NCI-H748 (cell line): ENCODE results near the gene TUBGCP5.
"Not testable (repeated sequence)": the region's sequence is repeated elsewhere in the genome, so short reads cannot be mapped to it uniquely, and the experiment has no call there.

ENCODE experiments used
- DNase-seq: peaks from one replicate; lab custom pipeline; 2025; ENCODE audit not compliant: unreplicated experiment; lab: John Stamatoyannopoulos, UW

TUBGCP5 gene

DNA sequence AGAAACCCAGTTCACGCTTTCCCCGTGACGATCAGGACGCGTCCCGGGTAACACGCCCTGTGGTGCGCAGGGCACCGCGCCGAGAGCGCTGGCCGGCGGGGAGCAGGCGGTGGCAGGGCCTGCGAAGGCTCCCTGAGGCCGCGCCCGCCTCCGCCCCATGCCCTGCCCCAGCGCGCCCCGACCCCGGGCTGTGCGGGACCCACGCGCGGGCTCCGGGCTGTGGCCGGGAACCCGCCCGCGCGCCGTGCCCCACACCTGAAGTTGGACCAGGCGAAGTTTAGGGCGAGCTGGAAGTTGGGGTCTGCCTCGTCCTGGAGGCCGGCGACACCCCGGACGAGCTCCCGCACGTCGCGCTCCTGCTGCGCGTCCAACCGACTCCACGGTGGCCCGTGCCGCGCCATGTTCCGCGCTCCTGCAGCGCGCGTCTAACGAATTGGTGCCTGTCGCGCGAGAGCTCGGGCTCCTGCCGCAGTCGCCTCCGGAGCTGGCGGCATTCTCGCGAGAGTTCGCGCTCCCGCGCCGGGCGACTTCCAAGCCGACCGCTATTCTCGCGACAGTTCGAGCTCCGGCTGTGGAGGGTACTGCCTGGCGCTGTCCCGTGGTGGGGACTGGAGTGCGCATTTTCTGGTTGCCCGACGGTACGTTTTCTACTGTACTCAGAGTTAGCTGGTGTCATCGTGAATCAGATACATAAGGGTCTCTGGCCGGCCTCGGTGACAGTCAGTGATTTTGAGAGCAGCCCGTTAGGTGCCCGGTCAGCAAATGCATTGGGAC lies at the start of gene TUBGCP5:
TSS of gene TUBGCP5 (minus strand) at position 427 of the 774 bp plus-strand sequence. CDS start at position 401, 26 bp downstream.
- DNase-seq, result peak; percentile 96

DNA sequence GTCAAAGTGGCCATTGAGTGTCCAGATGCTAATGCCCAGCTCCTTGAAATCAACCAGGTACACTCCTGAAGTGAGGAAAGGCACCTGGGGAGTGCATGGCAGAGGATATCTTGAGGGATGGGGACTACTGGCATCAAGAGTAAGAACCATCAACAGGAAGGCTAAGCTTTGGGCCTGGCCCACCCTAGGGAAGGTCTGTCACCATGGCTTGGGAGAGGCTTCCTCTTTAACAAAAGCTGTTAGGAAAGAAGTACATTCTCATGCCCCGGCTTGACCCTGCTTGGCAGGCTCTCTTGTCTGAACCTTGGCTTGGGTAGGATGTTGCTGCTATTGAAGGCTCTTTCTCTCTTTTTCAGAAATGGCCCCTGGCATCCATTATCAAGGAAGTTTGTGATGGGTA lies 43.7 kb upstream of the TUBGCP5 start:
- no peak for DNase-seq

DNA sequence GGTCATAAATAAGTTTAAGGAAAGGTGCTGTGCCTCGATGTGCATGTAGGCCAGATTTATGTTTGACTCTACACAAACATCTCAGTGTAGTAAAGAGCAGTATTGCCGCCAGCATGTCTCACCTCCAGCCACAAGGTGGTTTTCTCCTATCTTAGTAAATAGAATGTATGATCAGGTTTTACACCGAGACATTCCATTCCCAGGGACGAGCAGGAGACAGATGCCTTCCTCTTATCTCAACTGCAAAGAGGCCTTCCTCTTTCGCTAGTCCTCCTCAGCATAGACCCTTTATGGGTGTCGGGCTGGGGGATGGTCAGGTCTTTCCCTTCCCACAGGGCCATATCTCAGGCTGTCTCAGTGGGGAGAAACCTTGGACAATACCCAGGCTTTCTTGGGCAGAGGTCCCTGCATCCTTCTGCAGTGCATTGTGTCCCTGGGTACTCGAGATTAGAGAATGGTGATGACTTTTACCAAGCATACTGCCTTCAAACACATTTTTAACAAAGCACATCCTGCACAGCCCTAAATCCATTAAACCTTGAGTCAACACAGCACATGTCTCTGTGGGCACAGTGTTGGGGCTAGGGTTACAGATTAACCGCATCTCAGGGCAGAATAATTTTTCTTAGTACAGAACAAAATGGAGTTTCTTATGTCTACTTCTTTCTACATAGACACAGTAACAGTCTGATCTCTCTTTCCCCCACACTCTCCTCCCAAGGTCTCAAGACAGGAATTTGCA lies 42.8 kb upstream of the TUBGCP5 start:
- DNase-seq, result not testable (repeated sequence)

DNA sequence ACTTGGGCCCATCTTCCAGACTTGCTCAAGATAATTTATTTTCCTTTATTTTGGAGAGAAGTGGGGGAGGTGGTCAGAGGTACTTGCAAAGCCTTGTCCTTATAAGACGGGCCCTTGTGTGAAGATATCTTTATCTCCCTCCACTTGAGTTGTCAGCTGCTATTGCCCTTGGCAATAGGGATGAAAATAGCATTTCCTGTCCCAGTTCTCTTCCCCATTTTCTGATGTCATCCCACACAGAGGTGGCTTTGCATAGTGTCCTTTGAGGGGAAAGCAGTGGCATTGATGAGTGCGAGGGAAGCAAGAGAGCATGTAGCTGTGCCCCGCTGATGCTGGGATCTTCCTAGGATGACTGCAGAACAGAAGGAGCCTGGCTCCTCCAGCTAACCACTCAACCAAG lies 41.9 kb upstream of the TUBGCP5 start:
- no peak for DNase-seq

DNA sequence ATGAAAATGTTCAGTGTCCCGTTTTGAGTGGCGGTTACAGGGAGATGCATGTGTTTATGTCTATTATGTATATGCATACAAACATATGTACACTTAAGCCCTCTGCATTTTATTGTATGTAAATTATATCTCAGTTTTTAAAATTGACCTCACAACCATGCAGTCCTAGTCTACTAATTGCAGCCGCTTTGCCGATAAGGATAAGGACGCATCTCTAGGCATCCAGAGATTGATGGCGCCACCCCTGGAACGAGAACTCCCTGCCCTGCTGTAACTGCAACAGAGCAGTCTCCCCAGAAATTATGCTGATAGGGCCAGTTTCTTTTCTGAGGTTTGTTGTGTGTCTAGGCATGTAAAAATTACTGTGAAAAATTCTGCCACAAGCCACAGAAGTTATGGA lies 40.4 kb upstream of the TUBGCP5 start:
- no peak for DNase-seq

DNA sequence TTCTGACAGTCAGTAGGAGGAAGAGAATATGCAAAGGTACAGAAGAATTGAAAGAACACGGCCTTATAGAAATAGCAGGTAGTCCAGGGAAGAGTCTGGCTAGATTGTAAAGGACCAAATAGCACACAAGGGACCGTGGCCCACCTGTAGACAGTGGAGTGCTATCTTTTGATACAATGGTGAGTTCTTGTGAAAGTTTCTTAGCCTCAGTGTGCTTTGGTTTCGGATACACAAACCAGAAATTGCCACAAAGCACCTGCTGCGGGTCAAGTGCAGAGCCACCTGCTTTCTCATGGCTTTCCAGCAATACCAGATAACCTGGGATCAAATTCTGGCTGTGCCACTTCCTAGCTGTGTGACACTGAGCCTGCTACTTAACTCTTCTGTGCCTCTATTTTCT lies 36.6 kb upstream of the TUBGCP5 start:
- no peak for DNase-seq

DNA sequence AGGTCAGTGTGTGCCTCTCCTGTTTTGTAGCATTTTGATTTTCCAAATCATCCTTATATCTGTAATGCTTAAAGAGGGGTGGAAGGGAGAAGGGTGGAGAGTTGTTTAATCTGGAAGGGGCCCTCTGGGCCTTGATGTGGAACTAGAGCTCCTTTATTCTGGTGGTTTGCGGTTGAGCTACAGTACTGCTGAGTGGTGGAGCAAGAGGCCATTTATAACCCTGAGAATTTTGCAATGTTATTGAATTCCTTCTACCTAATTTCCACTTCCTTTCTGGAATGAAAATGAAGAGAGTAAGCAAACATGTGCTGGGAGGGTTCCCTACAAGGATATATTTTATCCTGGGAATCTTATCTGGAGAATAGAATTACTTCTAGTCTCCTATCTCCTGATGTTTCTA lies 35.3 kb upstream of the TUBGCP5 start:
- no peak for DNase-seq

DNA sequence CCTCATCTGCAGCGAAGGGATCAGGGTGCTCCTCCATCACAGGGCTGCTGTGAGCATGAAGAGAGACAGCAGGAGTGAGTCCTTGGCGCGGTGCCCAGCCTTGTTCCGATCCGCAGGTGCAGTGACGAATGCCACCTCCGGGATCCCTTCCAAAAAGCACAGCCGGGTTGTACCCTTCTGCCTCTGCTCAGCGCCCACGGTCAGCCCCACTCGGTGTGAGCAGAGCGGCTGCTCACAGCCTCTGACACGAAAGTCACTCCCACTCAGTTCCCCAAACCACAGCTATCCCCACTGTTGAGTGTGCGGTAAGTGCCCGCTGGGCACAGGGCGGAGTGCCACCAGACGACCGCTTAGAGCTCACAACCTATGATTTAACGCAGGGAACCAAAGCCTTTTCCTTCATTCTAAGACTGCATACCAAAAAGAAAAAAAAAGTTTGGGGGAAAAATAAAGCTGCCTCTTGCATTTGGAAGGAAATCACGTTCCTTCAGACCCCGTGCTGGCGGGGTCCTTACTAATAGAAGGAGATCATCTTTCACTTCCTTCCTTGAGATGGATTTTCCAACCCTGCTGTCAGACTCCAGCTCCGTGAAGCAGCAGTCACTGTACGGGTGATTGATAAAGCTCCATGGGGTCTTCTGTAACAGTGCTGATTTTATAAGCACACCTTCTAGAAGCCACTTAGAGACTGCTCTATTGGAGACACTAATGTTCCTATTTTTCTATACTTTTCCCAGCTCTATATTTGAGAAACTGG lies 34.7 kb upstream of the TUBGCP5 start:
- DNase-seq, result peak; percentile 69

DNA sequence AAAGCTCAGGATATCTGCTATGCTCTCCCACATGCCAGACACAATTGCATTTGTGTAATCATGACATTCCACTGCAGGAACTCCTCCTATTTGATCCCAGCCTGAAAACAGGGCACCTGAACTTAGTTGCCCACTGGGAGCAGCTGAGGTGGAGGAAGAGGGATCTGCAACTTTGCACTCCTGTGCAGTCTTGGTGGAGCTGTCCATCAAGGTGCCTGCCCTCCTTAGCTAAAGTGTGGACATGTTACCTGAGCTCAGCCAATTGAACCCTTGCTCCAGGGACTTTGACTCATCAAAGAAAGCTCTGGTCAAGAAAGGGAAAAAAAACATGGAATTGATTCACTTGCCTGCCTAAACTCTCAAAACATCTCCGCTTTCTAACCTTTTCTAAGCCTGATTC lies 33.3 kb upstream of the TUBGCP5 start:
- no peak for DNase-seq

DNA sequence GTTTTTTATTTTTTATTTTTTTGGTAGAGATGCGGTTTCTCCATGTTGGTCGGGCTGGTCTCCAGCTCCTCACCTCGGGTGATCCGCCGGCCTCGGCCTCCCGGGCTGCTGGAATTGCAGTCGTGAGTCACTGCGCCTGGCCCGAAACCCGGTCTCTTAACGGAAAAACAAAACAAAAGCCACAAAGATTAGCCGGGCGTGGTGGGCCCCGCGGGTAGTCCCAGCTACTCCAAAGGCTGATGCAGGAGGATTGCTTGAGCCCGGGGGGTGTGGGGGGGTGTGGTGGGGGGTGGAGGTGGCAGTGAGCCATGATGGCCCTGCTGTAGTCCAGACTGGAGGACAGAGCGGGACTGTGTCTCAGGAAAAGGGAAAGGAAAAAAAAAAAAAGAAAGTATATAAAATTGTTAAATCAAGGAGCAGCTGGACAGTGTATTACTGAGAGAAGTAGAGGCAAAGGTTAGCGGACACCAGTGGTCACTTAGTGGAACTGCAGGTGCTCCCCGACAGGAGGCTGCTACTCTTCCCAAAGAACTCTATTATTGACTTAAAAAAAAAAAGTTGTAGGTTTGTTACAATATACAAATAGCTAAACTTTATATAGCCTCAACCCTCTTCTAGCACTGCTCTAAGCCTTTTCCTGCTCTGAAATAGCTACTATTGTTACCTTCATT lies 30.3 kb upstream of the TUBGCP5 start:
- DNase-seq, result no peak

DNA sequence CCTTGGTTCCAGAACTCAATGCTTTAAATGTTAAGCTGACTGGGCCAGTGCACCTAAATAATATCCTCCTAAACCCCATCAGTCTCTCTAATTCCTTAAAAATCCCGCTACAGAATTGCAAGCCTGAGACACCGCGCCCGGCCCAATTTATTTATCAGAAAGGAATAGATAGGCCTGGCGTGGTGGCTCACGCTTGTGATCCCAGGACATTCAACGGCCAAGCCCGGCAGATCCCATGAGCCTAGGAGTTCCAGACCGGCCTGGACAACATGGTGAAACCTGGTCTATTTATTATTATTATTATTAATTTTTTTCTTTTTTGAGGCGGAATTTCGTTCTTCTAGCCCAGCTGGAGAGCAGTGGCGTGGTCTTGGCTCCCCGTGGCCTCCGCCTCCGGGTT lies 28.0 kb upstream of the TUBGCP5 start:
- no peak for DNase-seq

DNA sequence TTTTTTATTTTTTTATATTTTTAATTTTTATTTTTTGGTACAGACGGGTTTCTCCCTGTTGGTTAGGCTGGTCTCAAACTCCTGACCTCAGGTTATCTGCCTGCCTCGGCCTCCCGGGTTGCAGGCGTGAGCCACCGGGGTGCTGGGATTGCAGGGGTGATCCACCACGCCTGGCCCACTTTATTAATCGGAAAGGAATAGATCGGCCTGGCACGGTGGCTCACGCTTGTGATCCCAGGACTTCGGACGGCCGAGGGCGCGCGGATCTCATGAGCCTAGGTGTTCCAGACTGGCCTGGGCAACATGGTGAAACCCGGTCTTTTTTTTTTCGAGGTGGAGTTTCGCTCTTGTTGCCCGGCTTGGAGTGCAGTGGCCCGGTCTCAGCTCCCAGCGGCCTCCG lies 26.5 kb upstream of the TUBGCP5 start:
- no peak for DNase-seq

DNA sequence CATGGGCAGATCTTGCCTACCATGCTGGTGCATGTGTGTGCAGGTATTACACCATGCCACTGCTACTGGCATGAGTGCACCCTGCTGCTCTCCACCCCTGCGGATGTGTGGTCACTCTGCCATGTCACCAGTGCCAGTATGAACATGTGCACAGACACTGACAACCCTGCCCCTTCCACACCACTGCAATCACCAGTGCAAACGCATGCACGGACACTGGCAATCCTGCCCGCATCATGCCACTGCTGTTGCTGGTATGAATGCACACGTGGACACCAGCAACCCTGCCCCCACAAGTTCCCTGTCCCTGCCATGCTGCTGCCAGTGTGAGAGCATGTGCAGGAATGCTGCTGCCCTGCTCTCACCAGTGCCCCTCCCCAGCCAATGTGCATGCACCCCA lies 24.8 kb upstream of the TUBGCP5 start:
- DNase-seq, result no peak

DNA sequence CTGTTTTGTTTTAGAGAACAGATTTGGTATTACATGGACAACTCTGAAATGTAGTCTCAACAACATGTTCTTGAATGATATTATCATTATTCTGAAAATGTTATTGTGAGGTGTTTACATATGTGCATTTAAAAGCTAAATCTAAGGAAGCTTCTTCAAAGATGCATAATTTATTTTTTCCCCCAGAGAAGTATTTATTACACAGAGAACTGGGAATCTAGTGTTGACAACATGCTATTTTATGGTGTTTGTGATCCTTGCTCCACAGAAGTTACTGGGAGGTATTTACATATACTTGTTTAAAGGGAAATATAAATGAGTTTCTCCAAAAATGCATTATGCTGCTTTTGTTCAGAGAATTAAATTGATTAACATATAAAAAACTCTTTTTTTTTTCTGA lies 18.3 kb upstream of the TUBGCP5 start:
- DNase-seq, result no peak

DNA sequence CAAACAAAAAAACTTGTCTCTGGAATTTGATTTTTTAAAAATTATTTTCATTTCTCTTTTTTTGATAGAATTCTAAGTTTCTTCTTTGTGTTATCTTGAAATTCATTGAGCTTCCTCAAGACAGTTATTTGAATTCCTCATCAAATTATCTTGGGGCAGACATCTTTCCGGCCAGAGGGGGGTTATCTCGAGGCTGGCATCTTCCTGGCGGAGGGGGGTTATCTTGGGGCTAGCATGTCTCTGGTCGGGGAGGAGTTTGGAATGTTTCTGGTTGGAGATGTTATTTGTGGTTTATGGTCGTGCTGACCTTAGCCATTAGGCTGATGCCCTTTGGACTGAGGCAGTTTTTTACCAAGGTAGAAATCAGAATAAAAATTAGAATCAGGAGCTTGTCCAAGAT lies 15.9 kb upstream of the TUBGCP5 start:
- DNase-seq, result no peak

DNA sequence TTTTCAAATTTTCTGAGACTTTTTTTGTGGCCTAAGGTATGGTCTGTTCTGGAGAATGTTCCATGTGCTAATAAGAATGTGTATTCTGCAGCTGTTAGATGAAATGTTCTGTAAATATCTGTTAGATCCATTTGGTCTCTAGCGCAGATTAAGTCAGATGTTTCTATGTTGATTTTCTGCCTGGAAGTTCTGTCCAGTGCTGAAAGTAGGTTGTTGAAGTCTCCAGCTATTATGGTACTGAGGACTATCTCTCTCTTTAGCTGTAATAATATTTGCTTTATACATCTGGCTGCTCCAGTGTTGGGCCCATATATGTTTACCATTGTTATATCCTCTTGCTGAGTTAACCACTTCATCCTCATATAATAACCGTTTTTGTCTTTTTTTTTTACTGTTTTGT lies 13.2 kb upstream of the TUBGCP5 start:
- no peak for DNase-seq

DNA sequence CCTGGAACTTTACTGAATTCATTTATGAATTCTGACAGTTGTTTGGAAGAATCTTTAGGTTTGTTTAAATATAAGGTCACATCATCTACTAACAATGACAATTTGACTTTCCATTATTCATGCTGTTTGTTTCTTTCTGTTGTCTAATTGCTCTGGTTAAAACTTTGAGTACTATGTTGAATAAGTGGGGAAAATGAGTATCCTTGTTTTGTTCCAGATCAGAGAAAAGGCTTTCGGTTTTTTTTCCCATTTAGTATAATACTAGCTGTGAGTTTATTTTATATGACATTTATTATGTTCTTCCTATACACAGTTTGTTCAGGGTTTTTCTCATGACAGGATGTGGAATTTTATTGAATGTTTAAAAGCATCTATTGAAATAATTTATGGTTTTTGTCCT lies 11.3 kb upstream of the TUBGCP5 start:
- DNase-seq, result no peak

DNA sequence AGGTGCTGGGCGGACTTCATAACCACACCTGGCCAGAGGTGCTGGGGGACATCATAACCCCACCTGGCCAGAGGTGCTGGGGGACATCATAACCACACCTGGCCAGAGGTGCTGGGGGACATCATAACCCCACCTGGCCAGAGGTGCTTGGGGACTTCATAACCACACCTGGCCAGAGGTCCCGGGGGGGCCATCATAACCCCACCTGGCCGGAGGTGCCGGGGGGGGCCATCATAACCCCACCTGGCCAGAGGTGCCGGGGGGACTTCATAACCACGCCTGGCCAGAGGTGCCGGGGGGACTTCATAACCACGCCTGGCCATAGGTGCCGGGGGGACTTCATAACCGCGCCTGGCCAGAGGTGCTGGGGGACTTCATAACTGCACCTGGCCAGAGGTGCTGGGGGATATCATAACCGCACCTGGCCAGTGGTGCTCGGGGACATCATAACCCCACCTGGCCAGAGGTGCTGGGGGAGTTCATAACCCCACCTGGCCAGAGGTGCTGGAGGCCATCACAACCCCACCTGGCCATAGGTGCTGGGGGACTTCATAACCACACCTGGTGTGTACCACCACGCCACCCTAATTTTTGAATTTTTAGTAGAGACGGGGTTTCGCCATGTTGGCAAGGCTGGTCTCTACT lies 10.7 kb upstream of the TUBGCP5 start:
- no peak for DNase-seq

DNA sequence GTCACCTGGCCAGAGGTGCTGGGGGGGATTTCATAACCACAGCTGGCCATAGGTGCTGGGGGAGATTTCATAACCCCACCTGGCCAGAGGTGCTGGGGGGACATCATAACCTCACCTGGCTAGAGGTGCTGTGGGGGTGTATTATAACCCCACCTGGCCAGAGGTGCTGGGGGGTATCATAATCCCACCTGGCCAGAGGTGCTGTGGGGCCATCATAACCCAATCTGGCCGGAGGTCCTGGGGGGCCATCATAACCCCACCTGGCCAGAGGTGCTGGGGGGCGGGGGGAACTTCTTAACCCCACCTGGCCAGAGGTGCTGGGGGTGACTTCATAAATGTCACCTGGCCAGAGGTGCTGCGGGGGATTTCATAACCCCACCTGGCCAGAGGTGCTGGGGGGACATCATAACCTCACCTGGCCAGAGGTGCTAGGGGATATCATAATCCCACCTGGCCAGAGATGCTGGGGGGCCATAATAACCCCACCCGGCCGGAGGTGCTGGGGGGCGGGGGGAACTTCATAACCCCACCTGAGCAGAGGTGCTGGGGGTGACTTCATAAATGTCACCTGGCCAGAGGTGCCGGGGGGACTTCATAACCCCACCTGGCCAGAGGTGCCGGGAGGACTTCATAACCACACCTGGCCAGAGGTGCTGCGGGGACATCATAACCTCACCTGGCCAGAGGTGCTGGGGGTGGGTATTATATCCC lies 9.4 kb upstream of the TUBGCP5 start:
- DNase-seq, result not testable (repeated sequence)

DNA sequence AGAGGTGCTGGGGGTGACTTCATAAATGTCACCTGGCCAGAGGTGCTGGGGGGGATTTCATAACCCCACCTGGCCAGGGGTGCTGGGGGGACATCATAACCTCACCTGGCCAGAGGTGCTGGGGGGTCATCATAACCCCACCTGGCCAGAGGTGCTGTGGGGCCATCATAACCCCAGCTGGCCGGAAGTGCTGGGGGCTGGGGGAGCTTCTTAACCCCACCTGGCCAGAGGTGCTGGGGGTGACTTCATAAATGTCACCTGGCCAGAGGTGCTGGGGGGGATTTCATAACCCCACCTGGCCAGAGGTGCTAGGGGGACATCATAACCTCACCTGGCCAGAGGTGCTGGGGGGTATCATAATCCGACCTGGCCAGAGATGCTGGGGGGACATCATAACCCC lies 4.6 kb upstream of the TUBGCP5 start:
- not testable (repeated sequence) for DNase-seq
